ENCODE data around the gene URB2.

- TF ChIP-seq, protein P1, sequence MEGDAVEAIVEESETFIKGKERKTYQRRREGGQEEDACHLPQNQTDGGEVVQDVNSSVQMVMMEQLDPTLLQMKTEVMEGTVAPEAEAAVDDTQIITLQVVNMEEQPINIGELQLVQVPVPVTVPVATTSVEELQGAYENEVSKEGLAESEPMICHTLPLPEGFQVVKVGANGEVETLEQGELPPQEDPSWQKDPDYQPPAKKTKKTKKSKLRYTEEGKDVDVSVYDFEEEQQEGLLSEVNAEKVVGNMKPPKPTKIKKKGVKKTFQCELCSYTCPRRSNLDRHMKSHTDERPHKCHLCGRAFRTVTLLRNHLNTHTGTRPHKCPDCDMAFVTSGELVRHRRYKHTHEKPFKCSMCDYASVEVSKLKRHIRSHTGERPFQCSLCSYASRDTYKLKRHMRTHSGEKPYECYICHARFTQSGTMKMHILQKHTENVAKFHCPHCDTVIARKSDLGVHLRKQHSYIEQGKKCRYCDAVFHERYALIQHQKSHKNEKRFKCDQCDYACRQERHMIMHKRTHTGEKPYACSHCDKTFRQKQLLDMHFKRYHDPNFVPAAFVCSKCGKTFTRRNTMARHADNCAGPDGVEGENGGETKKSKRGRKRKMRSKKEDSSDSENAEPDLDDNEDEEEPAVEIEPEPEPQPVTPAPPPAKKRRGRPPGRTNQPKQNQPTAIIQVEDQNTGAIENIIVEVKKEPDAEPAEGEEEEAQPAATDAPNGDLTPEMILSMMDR (CRISPR knock-in tag; IDR thresholded peaks at IDR 0.05), result no peak
- TF ChIP-seq TAF1 (CRISPR knock-in tag; IDR thresholded peaks at IDR 0.05), result no peak
- no peak for TF ChIP-seq ELF3 (CRISPR knock-in tag; IDR thresholded peaks at IDR 0.05)
- TF ChIP-seq, protein P2, sequence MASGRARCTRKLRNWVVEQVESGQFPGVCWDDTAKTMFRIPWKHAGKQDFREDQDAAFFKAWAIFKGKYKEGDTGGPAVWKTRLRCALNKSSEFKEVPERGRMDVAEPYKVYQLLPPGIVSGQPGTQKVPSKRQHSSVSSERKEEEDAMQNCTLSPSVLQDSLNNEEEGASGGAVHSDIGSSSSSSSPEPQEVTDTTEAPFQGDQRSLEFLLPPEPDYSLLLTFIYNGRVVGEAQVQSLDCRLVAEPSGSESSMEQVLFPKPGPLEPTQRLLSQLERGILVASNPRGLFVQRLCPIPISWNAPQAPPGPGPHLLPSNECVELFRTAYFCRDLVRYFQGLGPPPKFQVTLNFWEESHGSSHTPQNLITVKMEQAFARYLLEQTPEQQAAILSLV (CRISPR knock-in tag; IDR thresholded peaks at IDR 0.05; ENCODE audit: borderline replicate concordance), result no peak
- TF ChIP-seq, protein P3, sequence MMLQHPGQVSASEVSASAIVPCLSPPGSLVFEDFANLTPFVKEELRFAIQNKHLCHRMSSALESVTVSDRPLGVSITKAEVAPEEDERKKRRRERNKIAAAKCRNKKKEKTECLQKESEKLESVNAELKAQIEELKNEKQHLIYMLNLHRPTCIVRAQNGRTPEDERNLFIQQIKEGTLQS (CRISPR knock-in tag; IDR thresholded peaks at IDR 0.05), result no peak
- no peak for TF ChIP-seq RAD21 (CRISPR knock-in tag; IDR thresholded peaks at IDR 0.05)
- no peak for TF ChIP-seq MTA3 (CRISPR knock-in tag; IDR thresholded peaks at IDR 0.05)
- no peak for TF ChIP-seq MAFK (conservative IDR thresholded peaks at IDR 0.05 in 1 of 2, IDR thresholded peaks at IDR 0.05 in 1 of 2; ENCODE audit: low read length in 2 of 2)
- no peak for TF ChIP-seq RBM22 (optimal IDR thresholded peaks at IDR 0.05; ENCODE audit: low read length)
- TF ChIP-seq, protein P4, sequence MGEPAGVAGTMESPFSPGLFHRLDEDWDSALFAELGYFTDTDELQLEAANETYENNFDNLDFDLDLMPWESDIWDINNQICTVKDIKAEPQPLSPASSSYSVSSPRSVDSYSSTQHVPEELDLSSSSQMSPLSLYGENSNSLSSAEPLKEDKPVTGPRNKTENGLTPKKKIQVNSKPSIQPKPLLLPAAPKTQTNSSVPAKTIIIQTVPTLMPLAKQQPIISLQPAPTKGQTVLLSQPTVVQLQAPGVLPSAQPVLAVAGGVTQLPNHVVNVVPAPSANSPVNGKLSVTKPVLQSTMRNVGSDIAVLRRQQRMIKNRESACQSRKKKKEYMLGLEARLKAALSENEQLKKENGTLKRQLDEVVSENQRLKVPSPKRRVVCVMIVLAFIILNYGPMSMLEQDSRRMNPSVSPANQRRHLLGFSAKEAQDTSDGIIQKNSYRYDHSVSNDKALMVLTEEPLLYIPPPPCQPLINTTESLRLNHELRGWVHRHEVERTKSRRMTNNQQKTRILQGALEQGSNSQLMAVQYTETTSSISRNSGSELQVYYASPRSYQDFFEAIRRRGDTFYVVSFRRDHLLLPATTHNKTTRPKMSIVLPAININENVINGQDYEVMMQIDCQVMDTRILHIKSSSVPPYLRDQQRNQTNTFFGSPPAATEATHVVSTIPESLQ (CRISPR knock-in tag; conservative IDR thresholded peaks at IDR 0.05), result no peak
These were observed 6.4 kb upstream of the URB2 start for GRCh38 chr1:229619614-229620013.
